ENCODE data around the gene ELF2. TPM values are rescaled to one million over a fixed set of nuclear protein-coding genes. Genes with fewer than 3 reads are reported as not detected.
"Not testable (repeated sequence)": the region's sequence is repeated elsewhere in the genome, so short reads cannot be mapped to it uniquely, and the experiment has no call there.

ELF2 gene
- total RNA-seq, 1 experiment from 2014 or later = 21.9 TPM

DNA sequence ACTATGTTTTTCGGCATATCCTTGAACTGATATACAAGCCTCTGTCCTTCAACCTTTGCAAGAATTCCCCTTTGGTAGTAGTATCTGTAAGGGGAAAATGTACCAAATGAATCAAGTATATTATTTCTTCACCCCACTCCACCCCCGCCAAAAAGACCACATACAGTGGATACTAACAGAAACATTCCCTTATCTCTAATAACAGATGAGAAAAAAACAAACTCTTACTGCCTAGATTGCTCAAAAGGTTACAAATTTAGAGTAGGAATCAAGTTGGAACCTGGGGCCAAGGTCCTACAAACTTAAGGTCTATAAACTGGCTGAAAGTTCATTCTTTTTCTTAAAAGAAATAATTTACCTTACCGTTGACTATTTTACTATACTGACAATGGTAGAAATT is 116.4 kb downstream of the ELF2 start:
- Histone ChIP-seq H3K9me3 (ENCODE audit: control insufficient read depth, insufficient read depth, low read depth, low read length) (no peaks in the 10 kb centered on the region), H3K27me3 (ENCODE audit: control insufficient read depth, insufficient read depth, low read length) (no peaks in the 10 kb centered on the region), H3K4me1 (ENCODE audit: control insufficient read depth, insufficient read depth, low read length) (no peaks in the 10 kb centered on the region), H3K4me3 (ENCODE audit: low read depth in 2 of 2, low read length in 2 of 2) (no peak overlapping the region), H3K27ac (ENCODE audit: low read length) (no peak overlapping the region), H3K36me3 (ENCODE audit: control insufficient read depth, insufficient read depth, low read length) (peaks cover 4% of the 10 kb centered on the region; the same call in 1 of the 2 replicates)
- no TSS peak for BruUV-seq (replicated peaks)
- ChIA-PET CTCF (no interaction called here), POLR2A (no interaction called here)
- in situ Hi-C loops (cut with HindIII; ENCODE audit: low pct_unique_long_range_greater_than_20kb, low sequenced_read_pairs) = no loop called here
- DNase-seq (ENCODE audit: low read depth, low spot score) (no peak), ATAC-seq (no peak)
- intact Hi-C loops (cut with micrococcal nuclease; ENCODE audit: unreplicated experiment) = no loop called here
- TF ChIP-seq, protein P1, sequence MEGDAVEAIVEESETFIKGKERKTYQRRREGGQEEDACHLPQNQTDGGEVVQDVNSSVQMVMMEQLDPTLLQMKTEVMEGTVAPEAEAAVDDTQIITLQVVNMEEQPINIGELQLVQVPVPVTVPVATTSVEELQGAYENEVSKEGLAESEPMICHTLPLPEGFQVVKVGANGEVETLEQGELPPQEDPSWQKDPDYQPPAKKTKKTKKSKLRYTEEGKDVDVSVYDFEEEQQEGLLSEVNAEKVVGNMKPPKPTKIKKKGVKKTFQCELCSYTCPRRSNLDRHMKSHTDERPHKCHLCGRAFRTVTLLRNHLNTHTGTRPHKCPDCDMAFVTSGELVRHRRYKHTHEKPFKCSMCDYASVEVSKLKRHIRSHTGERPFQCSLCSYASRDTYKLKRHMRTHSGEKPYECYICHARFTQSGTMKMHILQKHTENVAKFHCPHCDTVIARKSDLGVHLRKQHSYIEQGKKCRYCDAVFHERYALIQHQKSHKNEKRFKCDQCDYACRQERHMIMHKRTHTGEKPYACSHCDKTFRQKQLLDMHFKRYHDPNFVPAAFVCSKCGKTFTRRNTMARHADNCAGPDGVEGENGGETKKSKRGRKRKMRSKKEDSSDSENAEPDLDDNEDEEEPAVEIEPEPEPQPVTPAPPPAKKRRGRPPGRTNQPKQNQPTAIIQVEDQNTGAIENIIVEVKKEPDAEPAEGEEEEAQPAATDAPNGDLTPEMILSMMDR (IDR thresholded peaks at IDR 0.05) = no peak
- TF ChIP-seq POLR2AphosphoS5 (IDR thresholded peaks at IDR 0.05; ENCODE audit: low read depth, low read length) (no peak), SIN3A (IDR thresholded peaks at IDR 0.05; ENCODE audit: borderline replicate concordance, insufficient read depth, low read depth, low read length) (no peak), TCF7L2 (IDR thresholded peaks at IDR 0.05; ENCODE audit: low read depth, low read length) (no peak)
- TF ChIP-seq, protein P2, sequence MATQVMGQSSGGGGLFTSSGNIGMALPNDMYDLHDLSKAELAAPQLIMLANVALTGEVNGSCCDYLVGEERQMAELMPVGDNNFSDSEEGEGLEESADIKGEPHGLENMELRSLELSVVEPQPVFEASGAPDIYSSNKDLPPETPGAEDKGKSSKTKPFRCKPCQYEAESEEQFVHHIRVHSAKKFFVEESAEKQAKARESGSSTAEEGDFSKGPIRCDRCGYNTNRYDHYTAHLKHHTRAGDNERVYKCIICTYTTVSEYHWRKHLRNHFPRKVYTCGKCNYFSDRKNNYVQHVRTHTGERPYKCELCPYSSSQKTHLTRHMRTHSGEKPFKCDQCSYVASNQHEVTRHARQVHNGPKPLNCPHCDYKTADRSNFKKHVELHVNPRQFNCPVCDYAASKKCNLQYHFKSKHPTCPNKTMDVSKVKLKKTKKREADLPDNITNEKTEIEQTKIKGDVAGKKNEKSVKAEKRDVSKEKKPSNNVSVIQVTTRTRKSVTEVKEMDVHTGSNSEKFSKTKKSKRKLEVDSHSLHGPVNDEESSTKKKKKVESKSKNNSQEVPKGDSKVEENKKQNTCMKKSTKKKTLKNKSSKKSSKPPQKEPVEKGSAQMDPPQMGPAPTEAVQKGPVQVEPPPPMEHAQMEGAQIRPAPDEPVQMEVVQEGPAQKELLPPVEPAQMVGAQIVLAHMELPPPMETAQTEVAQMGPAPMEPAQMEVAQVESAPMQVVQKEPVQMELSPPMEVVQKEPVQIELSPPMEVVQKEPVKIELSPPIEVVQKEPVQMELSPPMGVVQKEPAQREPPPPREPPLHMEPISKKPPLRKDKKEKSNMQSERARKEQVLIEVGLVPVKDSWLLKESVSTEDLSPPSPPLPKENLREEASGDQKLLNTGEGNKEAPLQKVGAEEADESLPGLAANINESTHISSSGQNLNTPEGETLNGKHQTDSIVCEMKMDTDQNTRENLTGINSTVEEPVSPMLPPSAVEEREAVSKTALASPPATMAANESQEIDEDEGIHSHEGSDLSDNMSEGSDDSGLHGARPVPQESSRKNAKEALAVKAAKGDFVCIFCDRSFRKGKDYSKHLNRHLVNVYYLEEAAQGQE (IDR thresholded peaks at IDR 0.05; ENCODE audit: insufficient read depth in 1 of 2, low read depth in 2 of 2, low read length in 1 of 2) = no peak

DNA sequence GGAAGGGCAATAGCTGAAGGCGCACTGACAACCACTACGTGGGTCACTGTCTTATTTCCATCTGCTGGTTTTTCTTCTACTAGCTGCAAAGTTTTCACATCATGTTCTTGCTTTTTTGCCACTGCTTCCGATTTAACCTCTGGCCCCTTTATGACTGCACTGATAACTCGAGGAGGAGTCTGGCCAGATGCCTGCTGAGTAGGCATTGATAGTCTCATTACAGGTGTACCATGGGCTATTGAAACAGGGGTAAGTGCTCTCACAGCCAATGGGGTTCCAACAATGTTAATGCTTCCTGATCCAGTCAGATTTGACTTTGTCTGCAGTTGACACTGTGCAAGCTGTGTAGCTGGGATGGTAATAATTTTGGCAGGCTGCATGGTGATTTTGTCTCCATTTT is 118.0 kb downstream of the ELF2 start:
- in situ Hi-C loops (cut with HindIII; ENCODE audit: low pct_unique_long_range_greater_than_20kb, low sequenced_read_pairs); ATAC-seq; CTCF ChIA-PET; H3K4me1 ChIP-seq (ENCODE audit: control insufficient read depth, insufficient read depth, low read length); H3K27me3 ChIP-seq (ENCODE audit: control insufficient read depth, insufficient read depth, low read length); DNase-seq (ENCODE audit: low read depth, low spot score); H3K36me3 ChIP-seq (ENCODE audit: control insufficient read depth, insufficient read depth, low read length); H3K4me3 ChIP-seq (ENCODE audit: low read depth in 2 of 2, low read length in 2 of 2); intact Hi-C loops (cut with micrococcal nuclease; ENCODE audit: unreplicated experiment); H3K9me3 ChIP-seq (ENCODE audit: control insufficient read depth, insufficient read depth, low read depth, low read length); BruUV-seq (replicated peaks); H3K27ac ChIP-seq (ENCODE audit: low read length): not testable (repeated sequence)
- POLR2A ChIA-PET = interaction anchor here (0.6 kb wide), 1 partner anchor 104 kb away, joined by 8 read pairs; no protein-coding TSS in a partner anchor

DNA sequence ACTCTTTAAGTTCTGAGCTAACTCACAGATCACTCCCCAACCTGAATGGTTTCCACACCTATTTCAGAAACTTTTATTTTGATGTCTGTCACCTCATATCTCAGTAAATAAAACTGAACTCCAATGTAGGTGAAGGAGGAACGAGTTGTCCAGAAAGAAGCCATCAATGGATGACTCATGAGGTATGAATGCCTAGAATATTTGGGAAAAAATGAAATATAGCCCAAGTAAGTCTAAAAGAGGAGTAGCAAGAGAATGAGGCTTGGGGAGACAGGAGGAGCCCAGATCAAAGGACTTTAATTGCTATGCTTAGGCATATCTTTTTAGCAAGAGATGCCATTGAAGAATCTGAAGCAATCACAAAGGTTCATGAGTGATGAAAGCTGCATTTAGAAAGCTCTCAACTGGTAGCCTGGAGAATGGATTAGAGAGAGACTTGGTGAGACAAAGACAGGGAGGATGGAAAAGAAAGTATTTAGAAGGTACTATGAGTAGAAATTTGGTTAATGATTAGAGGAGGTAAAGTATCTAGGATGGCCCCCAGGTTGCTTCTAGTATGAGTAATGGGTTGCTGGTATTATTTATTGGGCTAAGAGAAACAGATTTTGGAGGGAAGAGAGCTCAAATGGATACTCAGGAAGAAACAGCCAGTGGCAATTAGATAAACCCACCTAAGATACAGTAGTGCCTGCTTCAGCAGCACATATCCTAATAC is 122.1 kb downstream of the ELF2 start:
- ChIA-PET CTCF (no interaction called here), POLR2A (interaction anchor here (0.6 kb wide), 1 partner anchor 9 kb away, joined by 4 read pairs; no protein-coding TSS in a partner anchor)
- intact Hi-C loops (cut with micrococcal nuclease; ENCODE audit: unreplicated experiment) = no loop called here
- H3K27me3 ChIP-seq (ENCODE audit: control insufficient read depth, insufficient read depth, low read length) = no peaks in the 10 kb centered on the region
- no peak overlapping the region for H3K27ac ChIP-seq (ENCODE audit: low read length)
- no peaks in the 10 kb centered on the region; the same call in 1 of the 2 replicates for H3K36me3 ChIP-seq (ENCODE audit: control insufficient read depth, insufficient read depth, low read length)
- no peaks in the 10 kb centered on the region for H3K9me3 ChIP-seq (ENCODE audit: control insufficient read depth, insufficient read depth, low read depth, low read length)
- no peak overlapping the region for H3K4me3 ChIP-seq (ENCODE audit: low read depth in 2 of 2, low read length in 2 of 2)
- TF ChIP-seq, protein P1 (IDR thresholded peaks at IDR 0.05) = no peak
- TF ChIP-seq TCF7L2 (IDR thresholded peaks at IDR 0.05; ENCODE audit: low read depth, low read length) (no peak), POLR2AphosphoS5 (IDR thresholded peaks at IDR 0.05; ENCODE audit: low read depth, low read length) (no peak), SIN3A (IDR thresholded peaks at IDR 0.05; ENCODE audit: borderline replicate concordance, insufficient read depth, low read depth, low read length) (no peak)
- TF ChIP-seq, protein P2 (IDR thresholded peaks at IDR 0.05; ENCODE audit: insufficient read depth in 1 of 2, low read depth in 2 of 2, low read length in 1 of 2) = no peak
- no peaks in the 10 kb centered on the region for H3K4me1 ChIP-seq (ENCODE audit: control insufficient read depth, insufficient read depth, low read length)
- in situ Hi-C loops (cut with HindIII; ENCODE audit: low pct_unique_long_range_greater_than_20kb, low sequenced_read_pairs) = no loop called here
- no TSS peak for BruUV-seq (replicated peaks)
- no peak for ATAC-seq
- no peak for DNase-seq (ENCODE audit: low read depth, low spot score)

All from Panc1 (cell line).